GM18505 (cell line): ENCODE measurements around the gene SFRP2.

Experiments used
- ATAC-seq: cut with Tn5 transposase; IDR thresholded peaks from one replicate; pipeline ENCODE4 v1.9.1; 2021; ENCODE audit not compliant: unreplicated experiment
- POLR2A ChIP-seq: IDR thresholded peaks from 4 replicates; pipeline ENCODE4 v1.6.1; 2011; ENCODE audit warnings: borderline replicate concordance; ENCODE audit not compliant: insufficient read depth, insufficient read length; ENCODE audit errors: extremely low read depth

SFRP2 gene

DNA sequence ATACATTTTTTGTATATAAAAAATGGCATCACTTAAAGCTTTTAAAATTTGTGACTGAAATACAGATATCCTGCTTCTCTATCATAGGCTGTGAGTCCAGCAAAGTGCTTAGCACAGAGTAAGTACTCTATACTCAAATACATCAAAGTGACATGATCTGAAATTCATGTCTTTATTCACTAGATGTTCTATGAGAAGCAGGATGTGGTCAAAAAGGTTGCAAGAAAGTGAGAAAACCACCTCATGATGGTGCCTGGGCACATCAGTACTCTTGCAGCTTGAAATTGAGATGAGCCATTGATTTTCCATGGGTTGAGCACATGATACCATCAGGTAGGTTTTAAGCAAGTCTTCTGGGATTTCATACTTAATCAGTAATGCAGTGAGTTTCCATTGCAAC, 20.4 kb upstream of the SFRP2 start:
- peak; percentile 55 for ATAC-seq
- no peak for TF ChIP-seq POLR2A

- ATAC-seq = no peak
- TF ChIP-seq POLR2A = no peak
Observed at GRCh38 chr4:153808175-153808574, 19.3 kb upstream of the SFRP2 start.

- TF ChIP-seq POLR2A = no peak
- no peak for ATAC-seq
Observed at GRCh38 chr4:153806073-153806472, 17.2 kb upstream of the SFRP2 start.

DNA sequence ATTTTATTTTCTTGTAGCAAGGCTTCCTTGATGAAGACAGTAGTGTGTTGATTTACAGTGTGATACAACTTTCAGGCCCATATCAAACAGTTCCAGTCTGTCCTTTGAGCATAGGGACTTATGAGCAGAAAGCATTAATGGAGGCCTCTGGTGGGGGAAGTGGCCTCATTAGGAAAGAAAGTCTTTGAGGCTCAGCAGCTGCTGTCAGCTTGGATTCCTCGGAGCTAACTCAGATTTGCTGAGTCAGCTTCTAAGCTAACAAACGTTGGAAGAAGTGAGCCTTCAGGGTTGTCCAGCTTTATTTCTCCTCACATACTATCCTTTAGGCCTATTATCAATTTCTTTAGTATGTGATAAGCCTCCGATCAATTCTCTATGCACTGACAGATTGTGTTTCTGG, 15.8 kb upstream of the SFRP2 start:
- ATAC-seq = no peak
- TF ChIP-seq POLR2A = no peak

GRCh38 chr4:153799694-153800074, 10.8 kb upstream of the SFRP2 start:
- ATAC-seq = no peak
- no peak for TF ChIP-seq POLR2A

DNA sequence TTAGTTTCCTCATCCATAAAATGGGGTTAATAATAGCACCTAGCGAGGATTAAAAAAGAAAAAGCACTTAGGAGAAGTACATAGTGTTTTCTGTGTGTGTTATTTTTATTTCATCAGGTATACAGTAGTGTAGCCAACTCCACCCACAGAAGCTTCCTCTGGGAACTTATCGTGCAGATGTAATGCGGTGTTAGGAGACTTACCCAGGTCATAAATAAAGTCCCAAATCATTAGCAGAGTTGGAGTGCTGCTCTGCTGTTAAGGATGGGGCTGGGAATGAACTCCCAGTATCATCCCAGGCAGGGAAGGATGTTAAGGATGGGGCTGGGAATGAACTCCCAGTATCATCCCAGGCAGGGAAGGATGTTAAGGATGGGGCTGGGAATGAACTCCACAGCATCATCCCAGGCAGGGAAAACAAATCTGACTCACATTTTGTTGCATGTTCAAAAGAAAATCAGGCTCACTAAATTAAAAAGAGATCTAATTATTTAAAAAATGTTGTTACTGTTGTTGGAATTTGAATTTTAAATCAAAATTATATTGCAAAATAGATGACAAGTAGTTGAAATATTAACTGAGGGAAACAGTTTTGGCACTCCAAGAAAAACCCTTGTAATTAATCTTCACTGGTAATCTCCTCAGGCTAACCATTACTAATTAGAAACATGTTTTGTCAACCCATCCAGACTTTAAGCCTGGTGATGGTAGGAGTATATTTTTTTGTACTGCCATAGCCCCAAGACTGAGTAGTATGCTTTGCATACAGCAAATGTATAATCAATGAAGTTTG, 10.2 kb upstream of the SFRP2 start:
- no peak for ATAC-seq
- TF ChIP-seq POLR2A = no peak

- TF ChIP-seq POLR2A = no peak
- ATAC-seq = no peak
Observed at GRCh38 chr4:153798420-153798819, 9.5 kb upstream of the SFRP2 start.

DNA sequence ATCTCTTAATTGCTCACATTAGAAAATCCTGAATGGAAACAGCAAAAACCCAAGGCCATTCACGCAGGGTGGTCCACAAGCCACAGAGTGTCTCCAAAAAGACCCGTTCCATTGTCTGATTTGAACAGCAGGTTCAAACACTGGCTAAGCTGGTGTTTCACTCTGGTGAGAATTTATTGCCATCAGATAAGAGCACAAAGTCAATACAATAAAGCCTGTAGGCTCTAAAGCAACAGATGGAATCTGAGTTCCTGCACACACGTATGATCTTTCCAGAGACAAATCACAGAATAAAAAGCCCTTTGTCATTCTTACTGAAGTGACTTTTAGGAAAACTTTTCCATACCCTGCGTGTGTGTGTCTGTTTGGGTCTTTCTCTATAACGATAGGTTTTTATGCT, 5.1 kb upstream of the SFRP2 start:
- TF ChIP-seq POLR2A = no peak
- no peak for ATAC-seq

DNA sequence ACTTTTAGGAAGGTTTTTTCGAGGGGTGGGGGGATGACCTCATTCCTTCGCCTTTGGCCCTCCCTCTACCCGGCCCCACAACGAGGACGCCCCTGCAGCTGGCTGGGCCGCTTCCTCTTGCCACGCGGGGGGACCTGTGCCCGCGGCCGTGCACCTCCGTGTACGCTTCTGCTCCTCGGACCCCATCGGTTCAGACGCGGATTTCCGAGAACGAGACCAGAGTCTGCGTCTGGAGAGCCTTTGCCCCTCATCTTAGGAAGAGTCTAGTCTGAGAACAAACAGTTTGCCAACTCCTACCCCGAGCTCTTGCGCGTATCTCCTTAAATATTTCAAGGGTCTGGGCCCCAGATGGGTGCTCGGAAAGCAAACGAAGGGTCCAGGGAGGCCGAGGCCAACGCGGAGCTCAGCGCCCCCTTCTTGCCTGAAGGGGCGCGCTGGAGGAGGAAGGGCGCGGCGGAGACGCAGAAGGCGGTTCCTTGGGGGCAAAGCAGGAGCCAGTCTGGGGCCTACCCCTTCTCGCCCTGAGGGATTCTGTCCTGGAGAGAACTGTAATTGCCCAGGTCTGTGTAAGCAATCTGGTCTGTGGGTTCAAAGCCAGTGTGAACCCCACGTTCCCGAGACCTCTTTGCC, 3.9 kb upstream of the SFRP2 start:
- no peak for TF ChIP-seq POLR2A
- peak; percentile 19 for ATAC-seq

DNA sequence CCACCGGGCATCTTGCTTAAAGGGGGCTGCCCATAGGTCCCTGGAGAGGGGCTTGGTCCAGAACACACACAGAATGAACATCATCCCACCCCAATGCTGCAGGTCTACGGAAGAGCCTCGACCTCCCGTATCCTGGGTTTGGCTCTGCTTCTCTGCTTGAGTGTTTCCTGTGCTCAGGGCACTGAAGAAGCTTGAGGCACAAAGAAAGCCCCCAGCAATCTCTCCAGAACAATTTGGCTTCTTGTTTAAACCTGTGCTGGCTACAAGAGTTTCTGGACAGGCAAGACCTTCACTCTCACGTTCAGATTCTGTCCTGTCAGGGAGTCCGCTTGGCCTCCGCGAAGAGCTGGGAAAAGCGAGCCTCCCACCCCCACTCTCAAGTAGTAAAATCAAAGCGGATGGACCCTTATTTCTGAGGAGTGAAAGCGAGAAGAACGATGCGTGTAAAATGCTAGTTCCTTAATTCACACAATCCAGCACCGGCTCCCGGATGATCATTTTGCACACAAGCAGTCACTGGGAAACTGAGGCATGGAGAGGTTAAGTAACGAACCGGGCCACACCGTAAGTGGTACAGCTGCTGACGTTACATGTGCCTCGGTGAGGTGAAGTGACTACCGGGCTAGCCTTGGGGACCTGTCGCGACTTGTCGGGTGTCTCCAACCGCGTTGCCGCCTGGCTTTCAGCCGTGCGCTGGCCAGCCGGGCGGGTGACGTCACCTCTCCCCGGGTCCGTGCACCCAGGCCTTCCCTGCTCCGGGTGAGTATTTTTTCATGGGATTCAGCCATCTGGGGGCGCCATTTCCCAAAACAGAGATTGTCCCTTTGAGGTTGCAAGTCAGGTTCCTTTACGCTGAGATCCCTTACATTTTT, 3.1 kb upstream of the SFRP2 start:
- peak; percentile 42 for ATAC-seq
- TF ChIP-seq POLR2A = no peak

DNA sequence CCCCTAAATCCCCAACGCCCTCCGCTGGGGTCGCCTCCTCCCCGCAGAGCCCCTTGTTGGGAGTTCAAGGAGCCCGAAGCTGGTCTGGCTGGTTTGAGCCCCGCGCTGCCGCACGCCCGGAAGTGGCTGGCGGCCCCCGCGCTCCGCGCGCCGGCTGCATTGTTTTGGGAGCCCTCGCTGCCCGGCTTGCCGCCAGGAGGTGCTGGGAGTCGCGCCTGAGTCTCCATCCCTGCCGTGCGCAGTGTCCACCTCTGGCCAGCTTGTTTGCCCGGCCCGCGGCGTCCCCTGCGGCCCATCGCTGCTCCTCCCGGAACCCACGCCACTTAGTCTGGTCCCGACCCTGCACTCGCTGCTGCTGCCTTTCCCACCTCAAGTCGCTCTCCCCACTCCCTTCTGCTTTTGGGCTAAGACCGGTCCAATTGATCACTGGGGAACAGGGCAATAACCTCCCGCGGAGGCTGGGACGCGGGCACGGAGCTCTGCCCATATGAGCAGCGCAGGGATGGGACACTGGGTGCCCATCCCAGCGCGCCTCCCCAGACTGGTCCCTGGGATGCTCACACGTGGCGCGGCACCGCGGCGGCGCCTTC, 2.2 kb upstream of the SFRP2 start:
- ATAC-seq = no peak
- no peak for TF ChIP-seq POLR2A

DNA sequence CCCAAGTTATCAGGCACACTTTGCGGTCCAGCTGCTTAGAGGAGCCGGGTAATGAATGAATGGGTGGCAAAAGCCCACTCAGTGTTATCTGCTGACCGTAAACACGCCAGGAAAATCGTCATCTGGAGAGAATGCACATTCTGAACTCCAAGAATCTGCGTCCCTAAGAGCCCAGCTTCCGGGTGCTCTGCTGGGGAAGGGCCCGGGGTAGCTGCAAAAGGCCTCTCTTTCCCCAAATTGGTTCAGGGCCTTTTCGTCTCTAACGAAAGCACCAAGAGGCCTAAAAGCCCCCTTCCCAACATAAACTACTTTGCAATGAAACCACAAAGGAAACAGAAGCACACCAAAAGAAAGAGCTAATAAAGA, 1.6 kb upstream of the SFRP2 start:
- TF ChIP-seq POLR2A = no peak

More for the DNA sequence above, 1.6 kb upstream of the SFRP2 start:
- ATAC-seq = no peak
